CD14-positive monocyte (primary cell): ENCODE measurements around the gene SBF2. TPM values are rescaled to one million over a fixed set of nuclear protein-coding genes. Genes with fewer than 3 reads are reported as not detected.

Experiments used
- DNase-seq, 3 donors: peaks; one replicate each; pipeline ENCODE4 v3.0.0-alpha.2; 2011 to 2022
- H2AFZ ChIP-seq: 2 replicates; pipeline ENCODE4 v1.6.0; 2012; ENCODE audit warnings: mild to moderate bottlenecking, low read depth, low read length, inconsistent platforms; ENCODE audit not compliant: insufficient read depth, poor library complexity, severe bottlenecking
- H3K27ac ChIP-seq, 2 donors: 1 replicate in 1 of 2; 2 replicates in 1 of 2; pipeline ENCODE4 v1.5.1; 2012 to 2013; ENCODE audit warnings: low read length in 2 of 2, control low read depth in 1 of 2, inconsistent platforms in 1 of 2, low read depth in 1 of 2, mild to moderate bottlenecking in 1 of 2
- H3K27me3 ChIP-seq, 2 donors: one replicate each; pipeline versions ENCODE4 v1.6.0 to v1.6.1; 2011 to 2013; ENCODE audit warnings: low read length in 2 of 2; ENCODE audit not compliant: control insufficient read depth in 2 of 2, insufficient read depth in 2 of 2
- H3K36me3 ChIP-seq, 2 donors: replicated peaks in 1 of 2; 1 replicate in 1 of 2; 2 replicates in 1 of 2; pipeline versions ENCODE4 v1.5.1 to v1.6.1; 2012 to 2013; ENCODE audit warnings: low read length in 2 of 2, control low read depth in 1 of 2, inconsistent platforms in 1 of 2, mild to moderate bottlenecking in 1 of 2; ENCODE audit not compliant: insufficient read depth in 2 of 2, control insufficient read depth in 1 of 2
- H3K4me1 ChIP-seq, 2 donors: 1 replicate in 1 of 2; 2 replicates in 1 of 2; pipeline versions ENCODE4 v1.5.1 to v1.6.1; 2012 to 2013; ENCODE audit warnings: low read length in 2 of 2, control low read depth in 1 of 2, inconsistent platforms in 1 of 2, mild to moderate bottlenecking in 1 of 2, moderate library complexity in 1 of 2; ENCODE audit not compliant: insufficient read depth in 2 of 2, control insufficient read depth in 1 of 2
- H3K4me2 ChIP-seq: replicated peaks from 2 replicates; pipeline ENCODE3; 2012; ENCODE audit warnings: low read length, moderate library complexity, mild to moderate bottlenecking; ENCODE audit not compliant: poor library complexity, severe bottlenecking; ENCODE audit errors: extremely low read depth
- H3K4me3 ChIP-seq, 3 experiments: fragments of 200-600 bp in 1 of 3; sonication (generic) in 1 of 3; replicated peaks in 1 of 3; 1 replicate in 2 of 3; 2 replicates in 1 of 3; pipeline ENCODE4 v1.5.1; 2011 to 2013; ENCODE audit warnings: low read length in 3 of 3, mild to moderate bottlenecking in 3 of 3, control low read depth in 2 of 3, low read depth in 2 of 3, inconsistent platforms in 1 of 3, moderate library complexity in 1 of 3
- H3K79me2 ChIP-seq: 2 replicates; pipeline ENCODE4 v1.6.0; 2012; ENCODE audit warnings: mild to moderate bottlenecking, control low read depth, inconsistent platforms, low read length, moderate library complexity; ENCODE audit not compliant: insufficient read depth
- H3K9ac ChIP-seq: 2 replicates; pipeline ENCODE4 v1.6.0; 2017; ENCODE audit warnings: low read length, mild to moderate bottlenecking; ENCODE audit not compliant: insufficient read depth, poor library complexity, severe bottlenecking
- H3K9me3 ChIP-seq, 2 donors: replicated peaks in 1 of 2; 1 replicate in 1 of 2; 2 replicates in 1 of 2; pipeline versions ENCODE4 v1.5.1 to v1.6.1; 2012 to 2013; ENCODE audit warnings: low read length in 2 of 2, control low read depth in 1 of 2; ENCODE audit not compliant: control insufficient read depth in 1 of 2, insufficient read depth in 1 of 2
- H4K20me1 ChIP-seq: 2 replicates; pipeline ENCODE4 v1.6.0; 2012; ENCODE audit warnings: mild to moderate bottlenecking, low read length, control low read depth, moderate library complexity; ENCODE audit not compliant: insufficient read depth
- H3K27ac Mint-ChIP-seq, 7 donors: one replicate each; pipeline ENCODE4 v1.8.0; 2020; ENCODE audit warnings: mild to moderate bottlenecking in 7 of 7, mixed read lengths in 7 of 7, moderate library complexity in 6 of 7, inconsistent platforms in 2 of 7
- H3K27me3 Mint-ChIP-seq, 3 donors: one replicate each; pipeline ENCODE4 v1.8.0; 2021 to 2022; ENCODE audit warnings: low read depth in 3 of 3, mild to moderate bottlenecking in 3 of 3, mixed read lengths in 3 of 3, moderate library complexity in 3 of 3, inconsistent platforms in 1 of 3
- H3K36me3 Mint-ChIP-seq, 2 donors: one replicate each; pipeline ENCODE4 v1.8.0; 2020; ENCODE audit warnings: mixed read lengths in 2 of 2, inconsistent platforms in 1 of 2, mild to moderate bottlenecking in 1 of 2
- H3K4me1 Mint-ChIP-seq: one replicate; pipeline ENCODE4 v1.8.0; 2020; ENCODE audit warnings: mild to moderate bottlenecking, mixed read lengths
- H3K4me3 Mint-ChIP-seq, 2 donors: one replicate each; pipeline ENCODE4 v1.8.0; 2020; ENCODE audit warnings: mild to moderate bottlenecking in 2 of 2, mixed read lengths in 2 of 2, moderate library complexity in 1 of 2
- H3K9me3 Mint-ChIP-seq, 7 donors: one replicate each; pipeline ENCODE4 v1.8.0; 2020 to 2022; ENCODE audit warnings: mixed read lengths in 7 of 7, mild to moderate bottlenecking in 6 of 7, moderate library complexity in 6 of 7, inconsistent platforms in 2 of 7
- CTCF ChIP-seq: fragments of 200-600 bp; IDR thresholded peaks from one replicate; pipeline ENCODE4 v1.8.0; 2022; ENCODE audit warnings: antibody characterized with exemption, mild to moderate bottlenecking
- WGBS: methylation state at CpG from one replicate; pipeline ENCODE4 v1.1.5; 2013; ENCODE audit warnings: missing lambda C conversion rate; ENCODE audit not compliant: insufficient coverage; 5-methylcytosine and 5-hydroxymethylcytosine counted together
- intact Hi-C, 2 donors: fragments of 100-400 bp; cut with micrococcal nuclease; formaldehyde crosslinking; loops; one replicate each; pipeline versions ENCODE4 v1.15.0 to v1.15.1; 2023
- polyA plus RNA-seq, 3 donors: library from polyadenylated mRNA; depleted of rRNA in 1 of 3; unstranded in 2 of 3; stranded (reverse) in 1 of 3; fragments of 300-500 nt in 2 of 3; fragments of >200 nt in 1 of 3; fragmentation: Illumina TruSeq in 2 of 3; gene quantifications; 1 replicate in 2 of 3; 2 replicates in 1 of 3; pipeline ENCODE4 v1.2.3, GENCODE V29; 2012 to 2021

Gene SBF2
- polyA plus RNA-seq, 3 donors, result 8.9 to 30.7 (median 16.4) TPM

GRCh38 chr11:10274726-10275125, 19.3 kb downstream of the SBF2 start:
- Histone ChIP-seq H4K20me1 (peaks cover 77% of the 10 kb centered on the region), H3K4me1 (no peaks in the 10 kb centered on the region), H3K9me3 (no peaks in the 10 kb centered on the region), H3K27me3 (no peaks in the 10 kb centered on the region), H3K4me3 (no peak overlapping the region), H3K27ac (no peak overlapping the region), H3K36me3 (no peaks in the 10 kb centered on the region), H3K9ac (no peak overlapping the region), H3K4me2 (no peak overlapping the region), H3K79me2 (peaks cover 55% of the 10 kb centered on the region), H2AFZ (no peak overlapping the region)
- Mint-ChIP-seq H3K4me1 (peaks cover 7% of the 10 kb centered on the region), H3K4me3 (no peak overlapping the region), H3K27ac (no peak overlapping the region), H3K27me3 (no peaks in the 10 kb centered on the region), H3K9me3 (peaks cover 0 to 3% (median 0%) of the 10 kb centered on the region in 7 donors), H3K36me3 (peaks cover 6 to 9% of the 10 kb centered on the region in 2 donors)
- WGBS, result no CpG with 5 or more reads among the region's 1 CpG
- no peak for TF ChIP-seq CTCF
- intact Hi-C loops, result no loop called here
- no peak for DNase-seq

GRCh38 chr11:10273738-10274137, 20.3 kb downstream of the SBF2 start:
- peak in 1 of 3 donors; percentile 3 for DNase-seq
- Mint-ChIP-seq H3K4me1 (peaks cover 11% of the 10 kb centered on the region), H3K27ac (no peak overlapping the region), H3K4me3 (no peak overlapping the region), H3K36me3 (peaks cover 5 to 14% of the 10 kb centered on the region in 2 donors), H3K27me3 (no peaks in the 10 kb centered on the region), H3K9me3 (peaks cover 0 to 3% (median 0%) of the 10 kb centered on the region in 7 donors)
- intact Hi-C loops, result no loop called here
- Histone ChIP-seq H3K36me3 (no peaks in the 10 kb centered on the region), H2AFZ (no peak overlapping the region), H3K9ac (no peak overlapping the region), H3K79me2 (peaks cover 49% of the 10 kb centered on the region), H4K20me1 (peaks cover 79% of the 10 kb centered on the region), H3K4me1 (no peaks in the 10 kb centered on the region), H3K27me3 (no peaks in the 10 kb centered on the region), H3K4me3 (no peak overlapping the region), H3K4me2 (no peak overlapping the region), H3K9me3 (no peaks in the 10 kb centered on the region), H3K27ac (no peak overlapping the region)
- no peak for TF ChIP-seq CTCF
